Inflammatory macrophage treated with lipopolysaccharide for 1 hour (primary cell): ENCODE measurements around the gene ZNF398.

Experiments used
- DNase-seq, 2 donors: peaks; one replicate each; pipeline ENCODE4 v3.0.0-alpha.2; 2020 to 2022

The ZNF398 gene

GRCh38 chr7:149153346-149153745 is 6.1 kb downstream of the ZNF398 start:
- DNase-seq, result no peak

GRCh38 chr7:149154056-149154455 is 6.8 kb downstream of the ZNF398 start:
- DNase-seq, result no peak

- no peak for DNase-seq
These were observed 9.6 kb downstream of the ZNF398 start for GRCh38 chr7:149156898-149157297.

DNA sequence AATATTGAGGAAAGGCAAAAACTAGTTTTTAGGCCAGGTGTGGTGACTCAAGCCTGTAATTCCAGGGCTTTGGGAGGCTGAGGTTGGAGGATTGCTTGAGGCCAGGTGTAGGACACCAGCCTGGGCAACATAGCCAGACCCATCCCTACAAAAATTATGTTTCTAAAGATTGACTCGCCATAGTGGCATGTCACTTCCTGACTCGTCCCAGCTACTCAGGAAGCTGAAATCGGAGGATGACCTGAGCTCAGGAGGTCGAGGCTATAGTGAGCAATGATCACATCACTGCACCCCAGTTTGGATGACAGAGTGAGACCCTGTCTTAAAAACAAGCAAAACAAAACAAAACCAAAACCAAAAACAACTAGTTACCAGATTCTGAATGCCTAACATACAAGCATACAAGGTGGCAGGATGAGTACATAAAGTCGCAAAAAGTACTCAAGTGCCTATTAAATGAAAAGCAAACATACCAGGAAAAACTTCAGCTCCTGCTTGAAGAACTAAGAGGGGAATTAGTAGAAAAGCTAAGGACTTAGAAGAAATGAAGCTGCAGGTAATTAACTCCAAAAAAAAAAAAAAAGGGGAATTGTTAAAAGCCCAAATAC is 14.1 kb downstream of the ZNF398 start:
- DNase-seq, result no peak

DNA sequence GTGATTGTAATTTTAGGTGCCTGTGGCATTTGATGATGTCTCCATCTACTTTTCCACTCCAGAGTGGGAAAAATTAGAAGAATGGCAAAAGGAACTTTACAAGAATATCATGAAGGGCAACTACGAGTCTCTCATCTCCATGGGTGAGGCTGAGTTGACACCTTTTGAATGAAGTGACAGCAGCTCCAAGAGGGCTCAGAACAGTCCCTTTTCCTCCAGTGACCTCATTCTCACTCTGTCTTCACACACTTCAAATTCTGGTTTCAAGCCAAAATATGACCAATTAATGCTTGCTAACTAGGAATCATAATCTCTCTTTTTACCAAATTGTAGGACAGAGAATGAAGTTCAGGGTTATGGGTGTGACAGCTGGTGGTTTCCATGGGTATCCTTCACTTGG is 18.9 kb downstream of the ZNF398 start:
- DNase-seq, result no peak

- DNase-seq, result no peak
These were observed 19.5 kb downstream of the ZNF398 start for GRCh38 chr7:149166630-149167352.

- DNase-seq, result no peak
These were observed 24.8 kb downstream of the ZNF398 start for GRCh38 chr7:149171892-149172533.

- no peak for DNase-seq
These were observed 25.3 kb downstream of the ZNF398 start for GRCh38 chr7:149172534-149172920.

- DNase-seq, result no peak
These were observed 27.9 kb downstream of the ZNF398 start for GRCh38 chr7:149175150-149175549.

GRCh38 chr7:149179241-149179640 is 32.0 kb downstream of the ZNF398 start:
- no peak for DNase-seq

GRCh38 chr7:149180722-149181449 is 33.6 kb downstream of the ZNF398 start:
- DNase-seq, result no peak

DNA sequence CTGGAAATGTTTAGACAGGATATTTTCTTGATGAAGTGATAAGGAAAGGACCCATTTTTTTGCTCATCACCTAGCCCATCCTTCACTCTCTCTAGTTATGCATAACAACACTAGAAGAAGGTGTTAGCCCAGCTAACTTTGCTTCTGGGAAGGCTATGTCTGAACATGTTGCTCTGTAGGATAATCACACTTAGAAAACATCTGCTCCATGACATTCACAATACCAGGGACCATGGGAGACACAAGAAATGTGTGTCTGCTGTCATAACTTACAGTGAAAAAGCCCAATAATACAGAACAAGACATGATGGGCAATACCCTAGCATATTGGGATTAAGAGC is 34.2 kb downstream of the ZNF398 start:
- no peak for DNase-seq

DNA sequence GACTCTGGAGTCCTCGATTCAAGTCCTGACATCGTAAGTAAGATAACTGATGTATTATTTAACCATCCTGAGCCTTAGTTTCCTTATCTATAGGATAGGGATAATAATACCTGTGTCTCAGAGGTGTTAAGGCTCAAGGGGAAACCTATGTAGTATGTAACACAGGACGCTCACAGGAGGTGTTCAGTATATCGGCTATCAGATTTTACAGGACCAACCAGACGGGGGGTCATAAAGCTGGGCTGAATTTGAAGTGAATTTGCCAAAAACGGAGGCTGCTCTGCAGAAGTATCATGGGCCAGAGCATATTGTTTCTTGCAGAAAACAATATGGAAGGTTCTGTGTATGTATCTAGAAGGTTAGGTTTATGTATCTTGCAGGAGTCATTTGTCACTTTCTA is 37.0 kb downstream of the ZNF398 start:
- no peak for DNase-seq

GRCh38 chr7:149188213-149188612 is 41.0 kb downstream of the ZNF398 start:
- DNase-seq, result no peak

- no peak for DNase-seq
These were observed 41.5 kb downstream of the ZNF398 start for GRCh38 chr7:149188637-149189259.

GRCh38 chr7:149191851-149192250 is 44.6 kb downstream of the ZNF398 start:
- no peak for DNase-seq

DNA sequence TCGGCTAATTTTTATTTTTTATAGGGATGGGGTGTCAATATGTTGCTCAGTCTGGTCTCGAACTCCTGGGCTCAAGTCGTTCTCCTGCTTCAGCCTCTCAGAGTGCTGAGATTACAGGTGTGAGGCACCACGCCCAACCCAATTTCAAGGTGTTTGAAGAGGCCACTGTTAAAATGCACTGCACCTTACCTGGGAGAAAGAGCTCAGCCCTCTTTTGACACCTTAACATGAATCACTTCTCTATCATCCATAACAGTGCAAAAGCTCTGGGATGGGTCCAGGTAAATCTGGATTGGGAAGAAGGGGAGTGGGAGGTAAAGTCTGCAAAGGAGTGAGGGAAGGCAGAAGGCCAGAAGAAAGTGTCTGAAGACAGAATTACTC is 47.5 kb downstream of the ZNF398 start:
- DNase-seq, result no peak

DNA sequence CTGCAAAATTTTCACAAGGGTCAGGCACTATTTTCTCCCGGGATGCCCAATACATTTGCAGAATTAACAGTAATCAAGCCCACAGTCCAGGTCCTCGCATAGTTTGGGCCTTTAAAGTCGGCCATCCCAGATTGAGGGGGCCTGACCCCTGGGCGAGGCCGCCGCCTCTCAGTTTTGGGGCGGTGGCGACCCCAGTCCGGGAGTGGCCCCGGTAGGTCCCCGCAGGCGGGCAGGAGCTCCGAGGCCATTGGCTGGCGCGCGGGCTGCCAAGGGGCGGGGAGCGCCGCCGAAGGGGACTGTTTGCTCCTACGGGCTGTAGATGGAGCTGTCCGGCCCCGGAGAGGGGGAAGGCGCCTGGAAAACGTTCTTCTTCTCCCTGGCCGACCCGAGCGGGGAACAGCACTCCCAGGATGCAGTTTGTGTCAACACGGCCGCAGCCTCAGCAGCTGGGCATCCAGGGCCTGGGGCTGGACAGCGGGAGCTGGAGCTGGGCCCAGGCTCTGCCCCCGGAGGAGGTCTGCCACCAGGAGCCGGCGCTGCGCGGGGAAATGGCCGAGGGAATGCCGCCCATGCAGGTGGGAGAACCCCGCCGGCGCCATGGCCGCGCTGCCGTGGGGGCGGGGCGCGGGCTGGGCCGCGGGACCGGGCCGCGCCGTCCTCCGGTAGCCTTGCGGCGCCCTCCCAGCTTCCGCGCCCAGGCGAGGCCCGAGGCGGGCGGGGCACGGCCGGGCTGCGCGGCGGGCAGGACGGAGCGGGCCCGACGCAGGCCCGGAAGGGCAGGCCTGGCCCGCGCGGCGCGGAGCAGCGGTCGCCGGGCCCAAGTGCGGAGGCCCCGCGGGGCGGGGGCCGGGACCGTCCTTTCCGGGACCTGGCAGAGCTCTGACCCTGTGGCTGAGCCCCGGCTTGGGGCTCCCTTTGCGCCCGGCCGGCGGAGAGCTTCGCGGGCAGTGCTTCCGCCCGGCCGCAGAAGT is 48.2 kb downstream of the ZNF398 start, which contains the start of gene ZNF282:
TSS of gene ZNF282 (plus strand) at position 367 of the 971 bp plus-strand sequence. CDS start at position 411, 44 bp downstream.
- peak; percentile 78 to 83 for DNase-seq

- DNase-seq, result peak in 1 of 2 donors; percentile 1
These were observed 49.0 kb downstream of the ZNF398 start for GRCh38 chr7:149196151-149196704.

GRCh38 chr7:149196705-149197171 is 49.5 kb downstream of the ZNF398 start:
- DNase-seq, result no peak

DNA sequence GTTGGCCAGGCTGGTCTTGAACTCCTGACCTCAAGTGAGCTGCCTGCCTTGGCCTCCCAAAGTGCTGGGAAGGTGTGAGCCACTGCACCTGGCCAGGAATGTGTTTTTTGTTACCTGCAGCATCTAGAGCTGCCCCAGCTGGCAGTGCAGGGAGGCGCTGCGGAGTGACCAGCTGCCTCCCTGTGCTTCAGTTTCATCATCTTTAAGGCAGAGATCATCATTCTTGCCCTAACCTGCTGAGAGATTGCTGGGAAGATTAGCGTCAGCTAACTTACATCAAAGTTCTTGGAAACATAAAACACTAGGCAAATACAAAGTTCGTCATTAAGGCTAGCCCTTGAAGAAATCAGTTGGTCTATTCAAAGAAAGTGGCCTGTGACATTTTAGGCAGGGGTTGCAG is 50.4 kb downstream of the ZNF398 start:
- DNase-seq, result no peak
